Measurements from ENCODE around the gene NRXN3.

Gene NRXN3

DNA sequence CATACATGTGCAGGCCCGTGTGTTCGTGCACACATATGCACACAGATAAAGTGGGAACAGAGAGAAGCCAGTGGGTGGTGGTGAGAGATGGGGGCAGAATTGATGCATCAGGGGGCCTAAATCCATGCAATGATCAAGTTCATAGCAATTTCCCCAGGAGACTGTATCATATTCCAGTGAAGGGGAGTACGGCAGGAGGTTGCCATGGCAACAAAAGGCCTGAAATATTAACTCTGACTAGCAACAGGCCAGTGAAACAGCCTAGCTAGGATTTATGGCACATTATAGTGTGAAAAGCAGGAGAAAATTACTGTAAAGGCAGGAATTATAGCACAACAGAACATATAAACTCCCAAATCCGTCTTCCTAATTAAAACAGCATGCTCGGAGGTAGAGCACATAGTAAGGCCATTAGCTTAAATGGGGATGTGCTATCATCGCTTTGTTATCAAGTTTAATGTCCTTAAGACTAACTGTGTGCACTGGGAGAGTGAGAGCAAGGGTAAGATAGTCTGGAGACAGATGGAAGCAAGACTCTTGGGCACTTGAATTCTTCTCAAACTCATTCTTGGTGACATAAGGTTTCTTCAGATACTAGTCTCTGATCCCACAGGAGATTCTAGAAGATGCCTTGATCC, 1234.8 kb downstream of the NRXN3 start:
- no peak for DNase-seq

DNA sequence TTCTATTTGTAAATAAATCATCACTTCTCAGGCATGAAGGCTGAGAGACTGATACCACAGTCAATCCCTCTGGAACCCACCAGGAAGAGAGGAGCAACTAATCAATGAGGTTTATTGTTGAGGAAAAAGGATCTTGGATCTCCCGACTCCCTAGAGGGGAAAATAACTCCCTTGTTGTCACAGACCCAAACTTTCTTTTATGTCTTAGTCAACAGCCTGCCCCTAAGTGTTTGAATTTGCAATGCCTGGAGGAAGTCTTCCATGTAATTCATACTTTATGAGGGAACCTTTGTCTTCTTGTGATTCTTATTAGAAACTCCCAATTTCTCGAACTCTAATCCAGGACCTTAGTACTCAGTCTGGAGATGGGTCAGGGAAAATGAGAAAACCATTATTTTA, 1235.3 kb downstream of the NRXN3 start:
- DNase-seq = no peak

DNA sequence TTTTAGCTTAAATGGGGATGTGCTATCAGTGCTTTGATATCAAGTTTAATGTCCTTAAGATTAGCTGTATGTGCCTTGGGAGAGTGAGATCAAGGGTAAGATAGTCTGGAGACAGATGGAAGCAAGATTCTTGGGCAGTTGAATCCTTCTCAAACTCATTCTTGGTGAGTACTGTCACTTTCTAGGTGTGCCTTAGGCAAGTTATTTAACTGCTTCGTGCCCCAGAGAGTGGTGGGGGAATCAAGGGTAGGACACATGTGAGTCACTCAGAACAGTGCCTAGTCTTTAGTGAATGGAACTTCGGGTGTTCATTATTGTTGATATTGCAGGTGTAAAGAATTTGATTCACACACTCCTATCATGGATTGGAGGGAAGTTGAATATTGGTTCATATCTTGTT, 1237.4 kb downstream of the NRXN3 start:
- DNase-seq = no peak

DNA sequence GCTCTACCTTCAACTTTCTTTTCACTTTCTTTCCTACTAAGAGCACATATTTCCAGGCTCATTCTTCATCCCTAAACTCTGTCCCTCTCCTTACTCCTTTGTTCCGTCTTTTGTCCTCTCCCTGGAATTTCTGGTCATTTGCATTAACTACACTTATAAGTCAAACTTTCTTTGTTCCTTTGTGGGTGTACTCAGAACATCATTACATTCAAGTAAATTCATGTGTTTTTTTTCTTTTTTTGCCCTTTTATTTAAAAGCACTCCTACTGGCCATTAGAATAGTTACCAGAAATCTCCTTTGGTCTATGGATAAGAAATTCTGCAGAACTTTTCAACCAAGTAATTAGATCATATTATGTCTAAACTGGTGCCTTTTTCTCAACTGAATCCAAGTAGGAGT, 1238.5 kb downstream of the NRXN3 start:
- DNase-seq = no peak

DNA sequence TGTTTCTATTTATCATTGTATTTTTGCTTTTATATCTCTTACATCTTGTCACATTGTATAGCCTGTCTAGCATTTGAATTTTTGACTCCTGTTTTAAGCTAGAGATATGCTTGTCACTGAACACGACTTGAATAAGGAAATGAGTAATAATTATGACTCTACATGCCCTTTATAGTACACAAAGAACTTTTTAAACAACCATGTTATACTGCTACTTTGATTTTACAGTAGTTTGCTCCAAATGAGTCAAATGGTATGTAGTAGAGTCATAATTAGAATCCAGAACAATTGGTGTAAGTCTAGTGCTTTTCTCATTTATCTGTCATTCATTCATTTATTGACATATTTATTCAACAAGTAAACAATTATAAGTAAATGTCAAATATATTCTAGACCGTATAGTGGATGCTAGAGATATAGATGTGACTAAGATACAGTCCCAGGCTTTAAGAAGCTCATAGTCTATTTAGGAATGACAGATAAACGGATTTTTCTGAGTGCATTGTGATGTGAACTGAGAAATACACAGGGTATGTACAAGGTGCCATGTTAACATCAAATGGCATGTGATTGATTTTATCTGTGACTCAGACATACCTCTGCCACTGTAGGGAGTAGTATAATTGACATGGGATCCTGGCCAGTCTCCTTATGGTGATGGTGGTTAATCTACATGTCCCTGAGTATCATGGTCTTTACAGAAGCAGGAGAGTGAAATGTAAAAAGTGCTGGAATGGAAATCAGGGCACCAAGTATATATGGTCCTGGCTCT, 1241.4 kb downstream of the NRXN3 start:
- no peak for DNase-seq

DNA sequence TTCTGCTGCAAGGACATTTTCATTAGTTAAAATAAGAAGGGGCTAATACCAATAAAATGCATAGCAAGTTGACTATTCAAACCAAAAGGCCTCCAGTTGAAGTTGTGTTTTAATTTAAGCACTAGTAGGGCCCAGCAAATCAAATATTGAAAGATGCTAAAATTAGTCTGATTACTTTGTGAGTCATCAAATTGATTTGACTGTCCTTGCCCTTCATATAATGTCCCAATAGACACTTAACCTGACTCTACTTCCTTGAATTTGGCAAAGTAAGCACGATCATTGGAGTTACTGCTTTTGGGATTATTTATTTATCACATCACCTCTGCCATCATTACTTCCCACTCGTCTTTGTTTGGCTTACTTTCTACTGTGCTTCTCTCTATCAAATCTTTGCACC, 1242.6 kb downstream of the NRXN3 start:
- no peak for DNase-seq

DNA sequence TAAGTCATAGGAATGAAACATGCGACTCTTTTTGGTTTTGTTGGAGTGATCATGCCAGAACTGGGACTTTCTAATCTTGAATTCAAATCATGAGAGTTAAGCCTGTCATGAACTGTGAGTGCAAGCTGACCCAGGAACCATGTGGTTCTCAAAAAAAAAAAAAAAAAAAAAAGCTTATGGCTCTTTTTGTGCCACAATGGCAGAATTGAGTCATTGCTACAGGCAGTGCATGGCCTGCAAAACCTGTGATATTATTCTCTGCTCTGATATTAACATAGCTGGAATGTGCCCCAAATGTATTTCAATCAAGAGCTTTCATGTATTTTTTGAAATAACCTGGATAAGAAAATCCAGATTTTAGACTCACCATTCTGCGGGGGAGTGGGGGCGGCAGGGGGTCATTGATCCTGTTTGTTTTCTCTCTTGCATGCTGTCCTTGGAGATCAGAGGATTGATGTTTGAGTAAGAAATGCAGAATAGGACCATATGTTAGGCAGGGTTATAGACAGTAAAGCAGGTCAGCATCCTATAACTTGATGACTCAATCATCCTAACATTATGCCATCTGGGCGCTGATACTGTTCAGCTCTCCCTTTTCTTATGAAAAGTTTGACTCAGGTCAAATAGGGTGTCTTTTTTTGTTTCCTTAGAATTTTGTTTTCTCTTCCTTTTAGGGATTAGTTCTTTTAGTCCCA, 1243.7 kb downstream of the NRXN3 start:
- DNase-seq = no peak

DNA sequence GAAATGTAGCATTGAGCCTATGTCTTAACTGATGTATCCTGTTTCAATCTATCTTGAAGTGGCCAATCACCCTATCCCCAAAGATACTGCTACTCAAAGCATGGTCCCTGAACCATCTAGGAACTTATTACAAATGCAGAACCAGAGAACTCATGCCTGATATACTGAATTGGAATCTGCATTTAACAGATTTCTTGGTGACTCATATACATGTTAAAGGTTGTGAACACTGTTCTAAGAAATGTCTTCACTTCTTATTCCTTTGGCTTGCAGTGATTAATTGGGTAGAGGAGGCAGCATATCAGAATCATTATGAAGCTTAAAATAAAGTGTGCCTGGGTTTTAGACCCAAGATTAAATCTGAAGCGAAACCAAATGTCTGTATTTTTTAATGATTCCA, 1245.6 kb downstream of the NRXN3 start:
- no peak for DNase-seq

DNA sequence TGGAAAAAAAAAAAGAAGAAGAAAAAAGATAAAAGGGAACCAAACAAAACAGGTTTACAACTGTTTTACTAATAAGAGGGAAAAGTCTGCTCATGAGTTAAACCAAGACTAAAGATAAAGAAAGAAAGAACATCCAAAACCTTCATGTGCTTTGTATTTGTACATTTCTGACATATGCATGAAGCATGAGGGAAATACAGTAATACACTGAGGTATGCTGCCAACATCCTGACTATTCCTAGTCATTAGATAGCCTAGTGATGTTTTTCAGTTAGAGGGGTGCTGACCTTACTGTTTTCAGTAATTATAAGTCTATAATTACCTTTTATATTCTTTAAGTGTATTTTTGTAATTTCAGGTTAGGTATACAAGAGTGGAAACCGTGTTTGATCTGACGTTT, 1247.8 kb downstream of the NRXN3 start:
- no peak for DNase-seq

DNA sequence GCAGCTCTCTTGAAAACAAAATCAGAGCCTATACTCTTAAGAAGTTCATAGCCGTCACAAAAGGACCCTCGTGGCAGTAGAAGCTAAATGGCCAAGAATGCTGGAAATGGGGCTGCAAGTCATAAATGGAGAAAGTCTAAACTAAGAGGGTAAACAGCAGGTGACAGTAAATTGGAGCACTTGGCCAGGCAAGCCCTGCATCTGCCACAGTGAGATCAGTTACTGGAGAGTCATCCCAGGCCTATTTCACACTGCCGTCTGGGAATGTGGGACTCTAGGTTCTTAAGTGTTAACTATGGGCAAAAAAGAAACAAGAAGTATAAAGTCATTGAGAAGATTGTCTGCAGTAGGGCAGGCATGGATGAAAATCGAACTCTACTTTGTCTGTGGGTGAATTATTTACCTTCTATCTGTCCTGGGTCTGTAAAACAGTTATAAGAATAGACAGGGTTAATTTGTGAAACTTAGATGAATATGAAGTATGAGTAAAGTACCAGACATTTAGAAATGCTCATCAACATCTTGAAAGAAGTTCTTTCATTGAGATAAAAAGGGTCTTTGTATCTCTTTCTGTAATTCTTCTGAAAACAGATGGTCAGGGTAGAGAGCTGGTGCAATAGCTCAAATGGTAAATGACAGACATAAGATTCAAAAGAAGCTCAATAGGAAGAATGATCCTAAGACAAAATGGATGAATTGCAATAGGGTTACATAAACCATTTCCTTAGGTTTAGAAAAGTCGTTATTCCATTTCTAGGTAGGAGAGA, 1248.7 kb downstream of the NRXN3 start:
- DNase-seq = peak; percentile 93

DNA sequence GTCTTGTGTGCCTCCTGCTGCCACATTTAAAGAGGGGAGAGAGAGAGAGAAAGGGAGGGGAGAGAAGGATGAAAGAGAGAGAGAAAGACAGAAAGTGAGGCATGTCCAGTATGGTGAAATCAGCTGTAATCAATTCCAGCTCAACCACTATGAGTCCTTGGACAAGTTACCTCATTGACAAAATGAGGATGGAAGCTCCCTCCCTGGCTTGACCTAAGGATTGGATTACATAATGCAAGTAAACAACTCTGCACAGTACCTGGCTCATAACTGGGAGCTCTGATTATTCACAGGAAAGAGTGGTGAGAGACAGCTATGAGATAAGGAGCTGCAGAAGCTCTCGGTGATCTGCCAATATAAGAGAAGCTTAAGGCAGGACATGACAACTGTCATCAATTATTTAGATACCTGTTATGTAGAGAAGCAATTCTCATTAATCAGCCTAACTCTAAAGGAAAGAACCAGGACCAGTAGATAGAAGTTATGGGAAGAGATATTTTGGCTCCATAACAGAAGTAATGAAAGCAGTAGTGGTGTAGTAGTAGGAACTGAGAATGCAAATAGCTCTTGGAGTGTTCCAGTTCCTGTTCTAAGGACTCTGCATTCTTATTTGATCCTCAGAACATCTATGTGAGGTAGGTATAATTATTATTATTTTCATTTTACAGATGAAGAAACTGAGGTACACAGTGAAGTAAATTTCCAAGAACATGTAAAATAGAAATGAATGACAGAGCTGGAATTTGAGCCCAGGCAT, 1249.6 kb downstream of the NRXN3 start:
- DNase-seq = no peak

DNA sequence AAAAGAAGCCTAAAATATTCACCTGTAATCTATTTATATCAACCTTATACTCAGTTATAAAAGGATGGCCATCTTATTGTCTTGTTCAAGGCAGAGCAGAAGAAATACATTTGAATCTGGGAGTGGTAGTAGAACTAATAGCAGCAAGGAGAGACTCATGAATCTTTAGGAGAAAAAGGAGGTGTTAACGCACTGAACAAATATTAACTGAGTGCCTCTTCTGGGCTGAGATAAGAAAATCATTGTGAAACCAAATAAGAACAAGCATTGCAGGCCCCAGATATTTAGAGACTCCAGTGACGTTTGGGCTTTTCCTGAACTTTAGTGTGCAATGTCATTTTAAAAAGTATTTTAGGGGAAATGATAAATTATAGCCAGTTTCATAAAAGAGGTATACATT, 1250.6 kb downstream of the NRXN3 start:
- DNase-seq = no peak

DNA sequence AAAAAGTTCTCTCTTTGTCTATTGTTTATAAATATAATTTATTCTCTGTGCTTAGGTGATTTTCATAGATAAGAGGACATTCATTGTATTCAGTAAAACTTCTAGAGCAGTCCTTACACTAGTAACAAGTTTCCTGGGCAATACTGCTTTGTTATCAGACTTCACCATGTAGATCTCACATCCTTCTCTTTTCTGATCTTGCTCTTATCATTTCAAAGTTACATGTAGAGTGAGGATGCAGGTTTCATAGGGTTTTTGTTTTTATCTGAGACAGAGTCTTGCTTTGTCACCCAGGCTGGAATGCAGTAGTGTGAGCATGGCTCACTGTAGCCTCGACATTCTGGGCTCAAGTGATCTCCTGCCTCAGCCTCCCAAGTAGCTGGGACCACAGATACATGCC, 1251.6 kb downstream of the NRXN3 start:
- DNase-seq = no peak

DNA sequence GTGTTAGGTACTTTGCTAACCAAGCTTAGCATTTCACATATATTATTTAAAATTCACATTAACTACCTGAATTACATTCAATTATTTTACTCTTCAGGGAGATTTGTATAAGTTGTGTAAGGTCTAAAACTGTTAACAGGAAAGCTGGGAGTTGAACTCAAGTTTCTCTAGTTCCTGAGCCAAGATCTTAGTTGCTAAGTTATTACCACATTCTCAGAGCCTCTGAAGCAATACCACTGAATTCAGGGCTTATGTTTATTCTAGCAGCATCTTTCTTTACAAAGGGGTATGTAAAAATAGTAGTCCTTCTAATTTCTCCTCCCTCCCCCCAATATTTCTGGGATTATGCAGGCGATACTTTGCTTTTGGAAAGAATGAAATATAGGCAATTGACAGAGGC, 1254.3 kb downstream of the NRXN3 start:
- no peak for DNase-seq

DNA sequence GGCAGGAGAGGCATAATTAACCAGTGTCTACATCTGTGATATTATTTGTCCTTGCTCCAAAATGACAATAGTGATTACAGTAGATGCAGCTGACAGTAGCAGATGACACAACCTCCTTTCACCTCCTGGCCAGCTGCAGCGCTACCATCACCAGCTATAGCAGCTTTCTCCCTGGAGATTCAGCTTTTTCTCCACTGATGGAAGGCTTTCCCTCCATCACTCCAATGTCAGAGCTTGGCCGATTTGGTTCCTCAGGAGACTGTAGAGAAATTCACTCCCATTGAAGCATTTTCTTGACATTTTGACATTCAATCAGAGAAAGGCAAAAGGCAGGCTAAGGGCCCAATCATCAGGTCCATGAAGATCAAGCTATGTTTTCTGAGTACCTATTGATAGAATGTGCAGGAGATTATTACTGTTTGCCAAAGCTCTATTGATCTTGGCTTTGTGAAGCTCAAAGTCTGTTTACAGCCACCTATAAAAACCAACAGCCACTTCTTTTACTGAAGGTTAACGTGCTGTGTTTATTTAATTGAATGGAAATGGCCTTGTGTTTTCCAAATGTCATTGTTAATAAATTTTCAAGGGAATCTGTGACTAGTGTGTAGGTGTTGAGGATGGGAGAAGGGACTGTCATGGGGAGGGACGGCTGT, 1256.1 kb downstream of the NRXN3 start:
- DNase-seq = no peak

DNA sequence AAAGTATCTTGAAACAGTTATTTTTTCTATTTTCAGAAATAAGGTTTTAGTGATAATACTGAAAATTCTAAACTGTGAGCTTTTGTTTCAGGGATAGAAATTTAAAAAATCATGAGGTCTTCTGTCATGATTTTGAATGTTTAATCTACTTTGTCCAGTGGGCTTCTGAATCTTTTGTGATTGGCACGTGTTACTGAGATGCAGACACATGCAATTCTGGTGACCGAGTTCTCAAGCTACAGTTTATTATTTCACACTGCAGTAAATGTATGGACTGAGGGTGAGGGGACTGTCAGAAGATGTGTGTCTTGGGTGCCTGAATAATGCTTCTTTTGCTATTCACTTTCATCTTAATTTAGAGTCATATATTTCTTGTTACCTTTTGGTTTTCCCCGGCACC, 1262.5 kb downstream of the NRXN3 start:
- no peak for DNase-seq

DNA sequence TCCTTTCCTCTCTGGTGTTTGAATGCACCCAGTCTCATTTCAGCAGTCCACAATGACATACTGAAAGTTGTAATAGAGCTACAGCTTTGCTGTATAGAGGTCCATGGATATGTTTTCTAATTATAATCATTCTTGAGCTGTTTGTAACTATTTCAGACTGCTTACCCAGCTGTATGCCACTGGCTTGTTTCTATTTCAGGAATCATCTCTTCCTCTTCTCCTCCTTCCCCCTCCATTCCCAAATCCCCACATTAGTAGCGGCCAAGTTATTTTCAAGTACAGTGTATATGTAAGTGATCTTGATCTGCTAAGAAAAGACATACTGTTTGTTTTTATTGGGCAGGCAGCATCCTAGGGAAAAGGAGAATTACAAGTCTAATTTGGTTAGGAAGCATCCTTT, 1266.2 kb downstream of the NRXN3 start:
- no peak for DNase-seq

DNA sequence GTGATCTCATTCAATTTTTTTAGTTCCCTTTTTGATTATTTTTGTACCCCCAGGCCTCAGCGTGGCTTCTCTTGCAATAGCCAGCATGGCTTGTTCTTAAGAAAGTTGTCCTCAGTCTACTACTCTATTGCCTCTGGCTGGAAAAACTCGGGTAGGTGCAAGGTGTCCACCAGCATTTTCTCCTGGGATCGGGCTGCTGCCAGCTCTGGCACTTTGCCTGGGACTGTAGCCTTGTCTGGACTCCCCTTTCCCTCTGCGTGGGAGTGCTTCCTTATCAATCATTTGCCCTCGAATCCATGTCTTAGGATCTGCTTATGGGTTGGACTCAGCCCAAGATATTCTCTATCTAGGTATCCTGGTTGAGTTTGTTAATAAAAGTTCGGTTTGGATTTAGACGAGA, 1267.8 kb downstream of the NRXN3 start:
- DNase-seq = no peak

DNA sequence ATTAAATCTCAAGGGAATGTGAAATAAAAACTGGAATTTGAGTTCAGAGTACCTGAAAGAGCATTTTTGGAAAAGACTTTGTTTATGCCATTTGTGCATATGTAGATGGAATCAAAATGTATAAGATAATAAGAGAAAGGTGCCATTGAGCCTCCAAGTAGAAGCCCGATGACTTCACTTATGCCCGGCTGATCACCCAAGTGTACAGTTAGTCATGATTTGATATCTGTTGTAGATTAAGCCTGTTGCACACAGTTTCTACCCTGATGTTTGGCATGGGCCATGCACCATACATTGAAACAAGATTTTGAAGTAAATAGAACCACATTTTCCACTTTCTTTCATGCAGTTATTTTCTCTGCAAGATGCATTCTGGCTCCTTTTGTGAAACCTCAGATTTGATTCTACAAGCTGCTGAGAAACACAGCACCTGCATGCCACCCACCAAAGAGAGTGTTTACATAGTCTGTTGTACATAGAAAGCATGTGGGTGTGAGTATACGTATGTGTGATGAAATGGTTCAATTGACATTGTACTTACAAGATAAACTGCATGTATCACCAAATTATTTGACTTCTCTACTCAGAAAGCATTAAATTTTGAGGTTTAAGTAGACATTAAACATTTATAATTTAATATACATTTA, 1268.6 kb downstream of the NRXN3 start:
- DNase-seq = no peak

DNA sequence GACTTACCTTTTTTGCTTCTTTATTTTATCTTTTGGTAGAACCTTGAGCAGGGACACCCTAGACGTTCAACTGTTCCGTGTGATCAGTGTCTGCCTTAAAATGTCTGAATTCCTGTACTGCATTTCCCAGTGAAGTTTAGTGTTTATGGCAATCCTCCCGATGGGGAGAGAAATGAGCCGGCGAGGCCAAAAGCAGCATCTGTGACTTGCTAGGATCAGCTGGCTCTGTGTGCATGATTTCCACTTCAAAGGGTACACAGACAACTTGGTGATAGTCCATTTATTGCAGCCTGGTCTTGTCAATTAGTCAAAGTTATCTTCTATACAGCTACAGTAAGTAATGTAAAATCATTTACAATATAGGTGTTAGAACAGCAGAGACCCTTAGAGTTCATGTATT, 1272.6 kb downstream of the NRXN3 start:
- no peak for DNase-seq

DNA sequence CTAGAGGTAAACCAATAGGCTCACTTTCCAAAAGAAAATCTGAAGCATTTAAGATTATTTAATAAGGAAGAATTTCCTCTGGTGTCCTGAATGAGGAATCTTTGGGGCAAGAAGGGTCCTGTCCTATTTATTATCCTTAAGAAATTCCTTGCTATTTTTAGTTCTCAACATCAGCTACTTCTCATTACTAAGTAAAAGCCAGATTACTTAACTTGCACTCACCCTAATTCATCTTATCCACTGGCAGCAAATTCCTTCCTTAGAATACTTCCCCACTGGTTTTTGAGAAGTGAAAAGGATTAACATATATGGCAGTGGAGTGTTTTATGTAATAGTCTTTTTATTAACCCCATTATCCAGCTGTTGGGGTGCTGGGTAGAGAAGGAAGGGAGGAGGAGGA, 1273.4 kb downstream of the NRXN3 start:
- no peak for DNase-seq

DNA sequence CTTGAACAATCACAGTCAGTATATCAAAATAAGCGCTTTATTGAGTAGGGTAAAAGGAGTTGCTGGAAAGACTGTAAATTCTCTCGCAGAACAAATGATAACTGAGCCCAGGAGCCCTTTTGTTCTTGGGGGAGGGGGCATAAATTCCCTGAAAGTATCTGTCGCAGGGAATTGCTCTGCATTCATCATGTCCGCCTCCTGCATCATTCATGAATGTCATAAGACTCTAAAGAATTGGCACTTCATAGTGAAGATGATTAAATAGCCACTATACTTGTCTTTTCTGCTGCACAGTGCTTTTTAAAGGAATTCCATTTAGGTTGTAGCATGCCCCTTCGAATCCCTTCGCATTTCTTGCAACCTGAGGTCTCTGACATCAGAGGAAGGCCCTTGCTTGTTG, 1278.8 kb downstream of the NRXN3 start:
- DNase-seq = no peak
